Activated T-cell treated with anti-CD3 and anti-CD28 coated beads, Interleukin-2, amount 50 U/mL, for 72 hours (primary cell): ENCODE measurements around the gene ZSCAN4. TPM values are rescaled to one million over a fixed set of nuclear protein-coding genes. Genes with fewer than 3 reads are reported as not detected.

Experiments
- ATAC-seq, 2 donors: fragments of 150-1000 bp; cut with Tn5 transposase; replicated peaks in 1 of 2; 2 replicates each; pipeline ENCODE4 v1.10.0; 2021; ENCODE audit warnings: moderate library complexity in 2 of 2, mild to moderate bottlenecking in 1 of 2
- DNase-seq, 2 donors: peaks; one replicate each; pipeline ENCODE4 v3.0.0; 2021 to 2022; ENCODE audit warnings: mixed read lengths in 1 of 2
- H3K27ac Mint-ChIP-seq: one replicate; pipeline ENCODE4 v1.8.0; 2022; ENCODE audit warnings: mild to moderate bottlenecking, moderate library complexity, mixed read lengths
- H3K27me3 Mint-ChIP-seq: one replicate; pipeline ENCODE4 v1.8.0; 2022; ENCODE audit warnings: low read depth, mixed read lengths
- H3K36me3 Mint-ChIP-seq, 2 donors: one replicate each; pipeline ENCODE4 v1.8.0; 2022; ENCODE audit warnings: mixed read lengths in 2 of 2, mild to moderate bottlenecking in 1 of 2; ENCODE audit not compliant: insufficient read depth in 2 of 2
- H3K4me1 Mint-ChIP-seq: one replicate; pipeline ENCODE4 v1.8.0; 2022; ENCODE audit warnings: low read depth, mixed read lengths
- H3K4me3 Mint-ChIP-seq, 2 donors: one replicate each; pipeline ENCODE4 v1.8.0; 2022; ENCODE audit warnings: mild to moderate bottlenecking in 2 of 2, mixed read lengths in 2 of 2, moderate library complexity in 2 of 2
- H3K9me3 Mint-ChIP-seq, 2 donors: one replicate each; pipeline ENCODE4 v1.8.0; 2022; ENCODE audit warnings: mixed read lengths in 2 of 2
- total RNA-seq, 2 donors: library from RNA; stranded (reverse); gene quantifications; one replicate each; pipeline ENCODE4 v1.2.3, GENCODE V29; 2022

Gene ZSCAN4, protein sequence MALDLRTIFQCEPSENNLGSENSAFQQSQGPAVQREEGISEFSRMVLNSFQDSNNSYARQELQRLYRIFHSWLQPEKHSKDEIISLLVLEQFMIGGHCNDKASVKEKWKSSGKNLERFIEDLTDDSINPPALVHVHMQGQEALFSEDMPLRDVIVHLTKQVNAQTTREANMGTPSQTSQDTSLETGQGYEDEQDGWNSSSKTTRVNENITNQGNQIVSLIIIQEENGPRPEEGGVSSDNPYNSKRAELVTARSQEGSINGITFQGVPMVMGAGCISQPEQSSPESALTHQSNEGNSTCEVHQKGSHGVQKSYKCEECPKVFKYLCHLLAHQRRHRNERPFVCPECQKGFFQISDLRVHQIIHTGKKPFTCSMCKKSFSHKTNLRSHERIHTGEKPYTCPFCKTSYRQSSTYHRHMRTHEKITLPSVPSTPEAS
- total RNA-seq: not detected

DNA sequence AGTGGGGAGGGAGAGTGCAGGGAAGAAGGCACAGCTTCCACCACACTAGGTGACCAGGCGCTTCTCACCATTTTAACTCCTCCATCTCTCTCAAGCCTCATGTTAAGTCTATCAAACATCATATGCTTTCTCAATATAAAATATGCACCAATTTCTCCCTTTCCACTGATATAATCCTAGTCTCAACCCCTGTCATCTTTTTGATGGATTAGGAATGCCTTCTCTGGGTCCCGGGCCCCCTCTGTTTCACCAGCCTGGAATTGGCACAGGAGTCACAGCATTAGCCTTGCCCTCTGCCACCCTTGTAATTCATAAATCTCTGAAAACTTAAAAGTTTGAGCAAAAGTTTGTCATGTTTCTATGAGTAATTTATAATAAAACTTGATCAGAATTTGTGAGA, at the start of gene ZSCAN4:
Gene ZSCAN4, plus strand, starts transcription at position 301 of the 400 bp plus-strand sequence. CDS start 7,211 bp downstream, outside the sequence.
- Mint-ChIP-seq H3K4me3 (no peak within 1 kb of the TSS), H3K9me3 (peaks cover 1 to 8% of the 10 kb centered on the region in 2 donors), H3K27me3 (peaks cover 22% of the 10 kb centered on the region), H3K36me3 (peaks cover 2% of the 10 kb centered on the region in 2 donors), H3K4me1 (peaks cover 10% of the 10 kb centered on the region), H3K27ac (no peak within 1 kb of the TSS)
- DNase-seq (no peak), ATAC-seq (no peak)

DNA sequence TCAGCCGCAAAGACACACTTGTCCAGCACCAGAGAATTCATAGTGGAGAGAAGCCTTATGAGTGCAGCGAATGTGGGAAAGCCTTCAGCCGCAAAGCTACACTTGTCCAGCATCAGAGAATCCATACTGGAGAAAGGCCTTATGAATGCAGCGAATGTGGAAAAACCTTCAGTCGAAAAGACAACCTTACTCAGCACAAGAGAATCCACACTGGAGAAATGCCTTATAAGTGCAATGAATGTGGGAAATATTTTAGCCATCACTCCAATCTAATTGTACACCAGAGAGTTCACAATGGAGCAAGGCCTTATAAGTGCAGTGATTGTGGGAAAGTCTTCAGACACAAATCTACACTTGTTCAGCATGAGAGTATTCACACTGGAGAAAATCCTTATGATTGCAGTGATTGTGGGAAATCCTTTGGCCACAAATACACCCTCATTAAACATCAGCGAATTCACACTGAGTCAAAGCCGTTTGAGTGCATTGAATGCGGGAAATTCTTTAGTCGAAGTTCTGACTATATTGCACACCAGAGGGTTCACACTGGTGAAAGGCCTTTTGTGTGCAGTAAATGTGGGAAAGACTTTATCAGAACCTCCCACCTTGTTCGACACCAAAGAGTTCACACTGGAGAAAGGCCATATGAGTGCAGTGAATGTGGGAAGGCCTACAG, 47.9 kb upstream of the ZSCAN4 start:
- H3K27ac Mint-ChIP-seq: peak overlapping the region; percentile 19
- peaks cover 71 to 88% of the 10 kb centered on the region in 2 donors for H3K36me3 Mint-ChIP-seq
- no peak overlapping the region for H3K4me3 Mint-ChIP-seq

DNA sequence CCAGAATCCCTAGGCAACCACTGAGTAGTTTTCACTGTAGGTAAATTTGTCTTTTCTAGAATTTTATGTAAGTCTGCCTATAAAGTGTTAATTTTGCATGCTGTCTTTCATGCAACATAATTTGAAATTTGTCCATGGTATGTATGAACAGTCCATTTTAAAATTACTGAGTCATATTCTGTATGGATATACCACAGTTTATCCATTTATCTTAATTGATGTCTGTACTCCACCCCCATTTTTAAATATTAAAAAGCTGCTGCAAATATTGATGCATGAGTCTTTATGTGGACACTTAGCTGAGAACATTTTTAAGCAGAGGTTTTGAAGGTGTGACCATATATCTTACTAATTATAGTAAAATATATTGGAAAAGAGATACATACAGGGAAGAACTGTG, 45.6 kb upstream of the ZSCAN4 start:
- DNase-seq: no peak
- no peak for ATAC-seq
- no peaks in the 10 kb centered on the region for H3K27me3 Mint-ChIP-seq

More for the DNA sequence above, 47.9 kb upstream of the ZSCAN4 start:
- DNase-seq (no peak), ATAC-seq (no peak)
- Mint-ChIP-seq H3K27me3 (no peaks in the 10 kb centered on the region), H3K9me3 (peaks cover 25 to 56% of the 10 kb centered on the region in 2 donors), H3K4me1 (peaks cover 14% of the 10 kb centered on the region)

DNA sequence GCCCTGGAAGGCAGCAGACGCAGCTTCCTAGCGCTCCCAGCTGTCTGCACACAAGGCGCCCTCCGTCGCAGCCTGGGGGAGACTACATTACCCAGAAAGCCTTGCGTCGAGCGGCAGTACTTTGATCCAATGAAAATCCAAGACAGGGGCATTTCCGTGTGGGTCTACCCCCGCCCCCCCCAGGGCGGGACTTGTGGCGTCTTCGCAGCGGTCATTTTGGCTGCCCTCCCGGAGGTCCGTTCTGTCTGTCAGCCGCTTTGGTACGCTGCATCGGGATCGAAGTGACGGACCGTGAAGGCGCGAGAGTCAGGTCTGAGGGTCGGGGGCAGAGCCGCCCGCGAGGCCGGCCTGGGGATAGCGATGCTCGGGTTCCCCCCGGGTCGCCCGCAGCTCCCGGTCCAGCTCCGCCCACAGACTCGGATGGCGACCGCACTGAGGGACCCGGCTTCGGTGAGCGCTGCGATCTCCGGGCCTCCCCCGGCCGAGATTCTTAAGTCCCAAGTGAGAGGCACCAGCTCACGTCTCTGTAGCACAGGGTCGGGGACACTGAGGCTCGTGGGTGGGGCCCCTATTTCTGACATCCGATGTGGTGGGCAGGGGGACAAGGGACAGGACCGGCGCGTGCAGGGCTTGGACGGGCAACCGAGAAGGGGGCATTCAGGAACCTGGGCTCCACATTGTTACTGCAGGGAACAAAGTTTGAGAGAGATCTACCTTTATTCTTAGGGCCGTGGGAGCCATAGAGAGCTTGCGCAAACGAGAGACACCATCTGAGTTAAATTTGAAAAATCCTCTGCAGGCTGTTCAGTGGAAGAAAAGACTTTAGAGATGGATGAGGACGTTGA, 35.5 kb upstream of the ZSCAN4 start, which contains the start of gene ZNF211:
Gene ZNF211, plus strand, starts transcription at position 182 of the 845 bp plus-strand sequence. Its CDS starts 179 bp downstream, at position 361.
- H3K4me1 Mint-ChIP-seq: peaks cover 22% of the 10 kb centered on the region
- DNase-seq (peak; percentile 90 to 91), ATAC-seq (peak; percentile 100)
- H3K4me3 Mint-ChIP-seq: peak within 1 kb of the TSS; percentile 87 to 90
- H3K27ac Mint-ChIP-seq: peak within 1 kb of the TSS; percentile 42
- peaks cover 12 to 18% of the 10 kb centered on the region in 2 donors for H3K9me3 Mint-ChIP-seq
- peaks cover 31 to 33% of the 10 kb centered on the region in 2 donors for H3K36me3 Mint-ChIP-seq
- H3K27me3 Mint-ChIP-seq: no peaks in the 10 kb centered on the region

More for the DNA sequence above, 45.6 kb upstream of the ZSCAN4 start:
- Mint-ChIP-seq H3K9me3 (peaks cover 13 to 46% of the 10 kb centered on the region in 2 donors), H3K36me3 (peaks cover 51 to 68% of the 10 kb centered on the region in 2 donors), H3K4me1 (no peaks in the 10 kb centered on the region), H3K27ac (peak overlapping the region; percentile 50), H3K4me3 (no peak overlapping the region)

DNA sequence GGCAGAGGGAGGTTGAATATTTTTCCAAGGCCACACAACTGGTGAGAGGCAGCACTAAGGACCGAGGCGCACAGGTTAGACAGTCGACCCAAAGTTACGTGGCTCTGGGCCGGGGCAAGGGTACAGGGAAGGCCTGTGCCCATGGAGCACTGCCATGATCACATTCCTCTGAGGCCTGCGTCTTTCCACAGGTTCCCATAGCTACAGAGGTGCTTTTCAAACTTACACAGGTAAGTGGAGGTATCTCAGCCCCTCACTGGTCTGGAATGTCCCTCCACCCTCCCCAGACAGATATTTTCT, 35.0 kb upstream of the ZSCAN4 start:
- ATAC-seq (no peak), DNase-seq (no peak)
- peak overlapping the region; percentile 87 to 90 for H3K4me3 Mint-ChIP-seq
- no peaks in the 10 kb centered on the region for H3K27me3 Mint-ChIP-seq
- no peak overlapping the region for H3K27ac Mint-ChIP-seq
- peaks cover 22% of the 10 kb centered on the region for H3K4me1 Mint-ChIP-seq
- peaks cover 37 to 39% of the 10 kb centered on the region in 2 donors for H3K36me3 Mint-ChIP-seq
- peaks cover 15 to 18% of the 10 kb centered on the region in 2 donors for H3K9me3 Mint-ChIP-seq

DNA sequence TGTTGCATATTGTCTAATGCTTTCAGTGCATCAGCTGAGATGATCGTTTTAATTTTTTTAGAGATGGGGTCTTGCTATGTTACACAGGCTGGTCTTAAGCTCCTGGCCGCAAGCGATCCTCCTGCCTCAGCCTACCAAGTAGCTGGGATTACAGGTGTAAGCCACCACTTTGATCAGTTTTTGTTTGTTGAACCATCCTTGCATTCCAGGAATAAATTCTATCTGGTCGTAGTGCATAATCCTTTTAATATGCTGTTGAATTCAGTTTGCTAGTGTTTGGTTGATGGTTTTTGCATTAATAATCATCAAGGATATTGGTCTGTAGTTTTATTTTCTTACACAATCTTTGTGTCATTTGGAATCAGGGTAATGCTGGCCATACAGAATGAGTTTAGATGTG, 31.4 kb upstream of the ZSCAN4 start:
- ATAC-seq (no peak), DNase-seq (no peak)
- H3K9me3 Mint-ChIP-seq: peaks cover 21 to 36% of the 10 kb centered on the region in 2 donors
- H3K4me3 Mint-ChIP-seq: no peak overlapping the region
- peaks cover 62 to 69% of the 10 kb centered on the region in 2 donors for H3K36me3 Mint-ChIP-seq
- H3K27me3 Mint-ChIP-seq: no peaks in the 10 kb centered on the region
- peaks cover 21% of the 10 kb centered on the region for H3K4me1 Mint-ChIP-seq
- no peak overlapping the region for H3K27ac Mint-ChIP-seq

DNA sequence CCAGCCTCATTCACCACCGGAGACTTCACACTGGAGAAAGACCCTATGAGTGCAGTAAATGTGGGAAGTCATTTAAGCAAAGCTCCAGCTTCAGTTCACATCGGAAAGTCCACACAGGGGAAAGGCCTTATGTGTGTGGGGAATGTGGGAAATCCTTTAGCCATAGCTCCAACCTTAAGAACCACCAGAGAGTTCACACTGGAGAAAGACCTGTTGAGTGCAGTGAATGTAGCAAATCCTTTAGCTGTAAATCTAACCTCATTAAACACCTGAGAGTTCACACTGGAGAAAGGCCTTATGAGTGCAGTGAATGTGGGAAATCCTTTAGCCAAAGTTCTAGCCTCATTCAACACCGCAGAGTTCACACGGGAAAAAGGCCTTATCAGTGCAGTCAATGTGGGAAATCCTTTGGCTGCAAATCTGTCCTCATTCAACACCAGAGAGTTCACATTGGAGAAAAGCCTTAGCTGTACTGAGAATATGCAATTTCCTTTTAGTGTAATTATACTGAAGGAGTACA, 27.0 kb upstream of the ZSCAN4 start:
- H3K27ac Mint-ChIP-seq: no peak overlapping the region
- H3K4me3 Mint-ChIP-seq: no peak overlapping the region
- ATAC-seq (no peak), DNase-seq (no peak)
- H3K27me3 Mint-ChIP-seq: no peaks in the 10 kb centered on the region
- peaks cover 48 to 67% of the 10 kb centered on the region in 2 donors for H3K36me3 Mint-ChIP-seq
- peaks cover 25 to 42% of the 10 kb centered on the region in 2 donors for H3K9me3 Mint-ChIP-seq
- no peaks in the 10 kb centered on the region for H3K4me1 Mint-ChIP-seq

DNA sequence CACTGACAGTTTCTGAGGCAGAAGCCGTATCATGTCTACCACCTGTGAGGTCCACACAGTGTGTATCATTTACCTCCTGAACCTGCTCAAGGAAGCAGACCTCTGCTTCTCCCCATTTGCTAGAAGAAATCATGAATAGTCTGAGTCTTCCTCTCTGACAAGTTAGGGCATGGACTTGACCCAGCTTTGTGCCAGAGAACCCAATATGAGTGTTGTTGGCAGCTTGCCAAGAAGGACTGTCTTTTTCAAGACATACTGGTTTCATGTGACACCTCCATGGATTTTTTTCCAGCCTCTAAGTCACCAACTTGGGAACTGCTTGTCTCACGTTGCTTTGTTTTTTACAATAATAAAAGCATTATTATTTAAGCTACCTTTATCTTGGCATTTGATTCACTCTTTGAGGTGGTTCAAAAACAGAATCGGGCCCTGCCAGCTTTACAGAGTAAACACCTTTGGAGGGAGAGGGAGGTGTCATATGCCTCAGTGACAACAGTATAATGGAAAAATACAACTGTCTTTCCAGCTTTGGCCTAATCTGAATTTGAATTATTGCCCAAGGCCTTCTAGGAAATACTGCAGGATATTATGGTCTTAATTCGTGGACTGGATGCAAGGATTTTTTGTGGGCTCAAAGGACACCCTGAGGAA, 26.2 kb upstream of the ZSCAN4 start:
- H3K27ac Mint-ChIP-seq: no peak overlapping the region
- no peaks in the 10 kb centered on the region for H3K27me3 Mint-ChIP-seq
- H3K4me3 Mint-ChIP-seq: no peak overlapping the region
- ATAC-seq (no peak), DNase-seq (no peak)
- H3K9me3 Mint-ChIP-seq: peaks cover 22 to 41% of the 10 kb centered on the region in 2 donors
- H3K4me1 Mint-ChIP-seq: no peaks in the 10 kb centered on the region
- H3K36me3 Mint-ChIP-seq: peaks cover 41 to 60% of the 10 kb centered on the region in 2 donors

DNA sequence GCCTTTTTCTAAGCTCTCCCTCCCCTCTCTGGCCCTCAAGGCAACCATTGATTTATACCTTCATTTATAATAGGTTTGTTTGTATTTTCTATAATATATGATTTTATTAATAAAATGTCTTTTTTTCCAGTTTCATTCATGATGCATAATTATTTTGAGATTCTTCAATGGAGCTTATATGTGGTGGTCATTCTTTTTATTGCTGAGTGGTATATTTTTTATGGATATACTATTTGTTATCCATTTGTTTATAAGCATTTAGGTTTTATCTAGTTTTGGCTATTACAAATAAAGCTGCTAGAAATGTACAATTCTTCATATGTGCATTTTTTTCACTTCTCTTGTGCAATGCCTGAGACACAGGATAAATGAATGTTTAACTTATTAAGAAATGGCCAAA, 25.0 kb upstream of the ZSCAN4 start:
- ATAC-seq (no peak), DNase-seq (no peak)
- H3K4me1 Mint-ChIP-seq: no peaks in the 10 kb centered on the region
- no peak overlapping the region for H3K27ac Mint-ChIP-seq
- H3K36me3 Mint-ChIP-seq: peaks cover 34 to 50% of the 10 kb centered on the region in 2 donors
- H3K27me3 Mint-ChIP-seq: no peaks in the 10 kb centered on the region
- H3K9me3 Mint-ChIP-seq: peaks cover 22 to 42% of the 10 kb centered on the region in 2 donors
- no peak overlapping the region for H3K4me3 Mint-ChIP-seq

DNA sequence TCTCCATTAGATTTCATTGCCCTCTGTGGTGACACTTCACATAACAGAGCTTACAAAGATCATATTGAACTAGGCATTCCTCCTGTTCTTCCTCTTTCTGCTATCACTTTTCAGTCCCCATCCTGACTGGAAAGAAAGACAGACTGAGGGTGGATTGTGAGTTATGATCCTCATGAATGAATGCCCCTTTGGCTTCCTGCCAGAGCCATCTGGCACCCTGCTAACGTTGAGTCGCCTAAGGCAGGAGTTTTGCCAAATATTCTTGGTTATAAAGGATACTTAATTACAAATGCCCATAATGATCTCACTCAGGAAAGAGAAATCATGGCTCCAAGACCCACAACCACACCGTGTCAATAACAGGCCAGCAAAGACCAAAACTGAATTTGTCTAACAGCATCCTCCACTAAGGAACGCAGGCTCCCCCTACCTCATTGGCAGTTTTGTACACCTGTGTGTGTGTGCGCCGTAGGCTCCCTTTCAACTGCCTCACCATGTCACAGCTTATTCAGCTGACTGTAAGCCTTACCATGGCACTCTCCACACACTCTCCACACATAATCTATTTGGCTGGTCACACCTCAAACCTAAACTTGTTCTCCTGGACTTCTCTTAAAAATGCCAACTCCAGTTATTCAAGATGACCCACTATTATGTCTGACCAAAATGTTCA, 20.3 kb upstream of the ZSCAN4 start:
- Mint-ChIP-seq H3K9me3 (peaks cover 22% of the 10 kb centered on the region in 2 donors), H3K4me1 (peaks cover 6% of the 10 kb centered on the region), H3K36me3 (peaks cover 19 to 20% of the 10 kb centered on the region in 2 donors), H3K27ac (no peak overlapping the region), H3K27me3 (no peaks in the 10 kb centered on the region), H3K4me3 (no peak overlapping the region)
- ATAC-seq: no peak
- DNase-seq: no peak

DNA sequence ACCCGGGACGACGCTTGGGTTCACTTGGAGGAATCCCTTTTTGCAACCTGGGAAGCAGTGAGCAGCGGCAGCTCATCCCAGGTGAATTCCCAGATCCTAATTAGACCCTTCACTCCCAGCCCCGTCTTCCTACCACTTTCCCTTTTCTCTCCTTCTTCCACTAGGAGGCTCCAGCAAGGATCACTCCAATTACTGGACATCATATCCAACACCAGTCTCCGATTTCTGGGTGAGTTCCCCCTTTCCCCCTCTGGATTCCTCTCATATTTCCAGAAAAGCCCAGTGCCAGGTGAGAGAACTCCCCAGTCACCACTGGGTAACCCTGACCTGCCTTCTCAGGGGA, 17.1 kb upstream of the ZSCAN4 start:
- peaks cover 34 to 38% of the 10 kb centered on the region in 2 donors for H3K9me3 Mint-ChIP-seq
- DNase-seq (no peak), ATAC-seq (no peak)
- peaks cover 6% of the 10 kb centered on the region for H3K4me1 Mint-ChIP-seq
- H3K27ac Mint-ChIP-seq: no peak overlapping the region
- H3K4me3 Mint-ChIP-seq: no peak overlapping the region
- H3K27me3 Mint-ChIP-seq: peaks cover 14% of the 10 kb centered on the region
- H3K36me3 Mint-ChIP-seq: peaks cover 34 to 35% of the 10 kb centered on the region in 2 donors

DNA sequence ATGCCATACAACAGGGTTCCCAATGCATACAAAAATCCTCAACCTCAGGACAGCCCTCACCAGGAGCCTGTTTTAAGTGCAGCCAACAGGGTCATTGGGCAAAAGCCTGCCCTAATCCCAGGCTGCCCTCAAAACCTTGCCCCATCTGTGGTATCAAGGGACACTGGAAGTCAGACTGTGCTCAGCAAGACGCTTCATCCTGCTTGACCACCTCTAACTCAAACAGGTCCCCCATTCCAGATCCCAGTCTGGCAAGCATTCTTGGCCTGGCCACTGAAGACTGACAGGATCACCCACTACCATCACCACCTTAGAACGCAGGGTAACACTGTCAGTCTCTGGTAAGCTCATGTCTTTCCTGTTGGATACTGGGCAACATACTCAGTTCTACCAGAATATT, 15.0 kb upstream of the ZSCAN4 start:
- Mint-ChIP-seq H3K4me3 (no peak overlapping the region), H3K27ac (no peak overlapping the region), H3K4me1 (peaks cover 6% of the 10 kb centered on the region), H3K9me3 (peaks cover 28 to 35% of the 10 kb centered on the region in 2 donors), H3K27me3 (peaks cover 15% of the 10 kb centered on the region), H3K36me3 (peaks cover 34 to 35% of the 10 kb centered on the region in 2 donors)
- DNase-seq (no peak), ATAC-seq (no peak)
